ENCODE results near the gene BARHL2.

Gene BARHL2

DNA sequence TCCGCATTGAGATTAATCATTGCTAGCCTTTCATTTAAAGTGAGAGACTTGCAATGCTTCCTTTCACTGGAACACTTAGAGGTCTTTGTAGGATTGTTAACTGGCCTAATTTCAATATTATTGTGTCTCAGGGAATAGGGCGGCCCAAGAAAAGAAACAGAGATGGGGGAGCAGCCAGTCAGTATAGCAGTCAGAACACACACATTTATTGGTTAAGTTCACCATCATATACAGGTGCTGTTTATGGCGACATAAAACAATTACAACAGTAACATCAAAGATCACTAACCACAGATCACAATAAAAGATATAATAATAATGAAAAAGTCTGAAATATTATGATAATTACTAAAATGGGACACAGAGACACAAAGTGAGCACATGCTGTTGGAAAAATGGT lies 29.4 kb downstream of the BARHL2 start:
- Histone ChIP-seq H3K9me3 (ENCODE audit: control insufficient read depth in 2 of 2, low read length in 2 of 2) (no peaks in the 10 kb centered on the region), H3K36me3 (ENCODE audit: control insufficient read depth in 2 of 2, insufficient read depth in 2 of 2, low read length in 2 of 2) (no peaks in the 10 kb centered on the region), H3K27me3 (ENCODE audit: control insufficient read depth in 2 of 2, insufficient read depth in 2 of 2, low read length in 2 of 2) (no peaks in the 10 kb centered on the region), H3K27ac (ENCODE audit: low read depth in 2 of 2, low read length in 2 of 2) (no peak overlapping the region), H3K9ac (ENCODE audit: low read depth in 1 of 2, low read length in 2 of 2) (no peak overlapping the region), H3K4me3 (ENCODE audit: low read length in 2 of 2) (no peak overlapping the region), H3K4me1 (ENCODE audit: control insufficient read depth in 2 of 2, insufficient read depth in 2 of 2, low read length in 2 of 2) (no peaks in the 10 kb centered on the region)

DNA sequence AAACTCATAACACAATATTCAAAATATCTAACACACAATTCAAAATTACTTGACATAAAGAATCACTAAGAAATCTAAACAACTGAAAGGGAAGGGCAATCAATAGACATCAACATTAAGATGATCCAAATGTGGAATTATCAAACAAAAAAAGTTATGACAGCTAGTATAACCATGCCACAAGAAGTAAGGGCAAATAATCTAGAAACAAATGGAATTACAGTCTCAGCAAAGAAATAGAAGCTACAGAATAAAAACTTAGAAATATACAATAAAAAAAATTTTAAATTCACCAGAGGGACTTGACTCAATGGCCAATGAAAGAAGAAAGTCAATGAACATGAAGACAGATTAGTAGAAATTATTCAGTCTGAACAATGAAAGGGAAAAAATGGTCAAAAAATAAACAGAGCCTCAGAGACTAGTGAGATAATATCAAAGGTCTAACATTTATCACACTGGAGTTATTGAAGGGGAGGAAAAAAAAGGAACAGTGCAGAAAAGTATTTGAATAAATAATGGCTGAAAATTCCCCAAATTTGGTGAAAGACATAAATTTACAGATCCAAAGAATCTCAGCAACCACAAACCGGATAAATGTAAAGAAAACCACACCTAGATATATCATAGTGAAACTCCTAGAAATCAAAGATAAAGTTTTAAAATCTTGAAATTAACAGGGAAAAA lies 41.8 kb downstream of the BARHL2 start:
- Histone ChIP-seq H3K36me3 (ENCODE audit: control insufficient read depth in 2 of 2, insufficient read depth in 2 of 2, low read length in 2 of 2) (no peaks in the 10 kb centered on the region), H3K4me3 (ENCODE audit: low read length in 2 of 2) (no peak overlapping the region), H3K9ac (ENCODE audit: low read depth in 1 of 2, low read length in 2 of 2) (no peak overlapping the region), H3K9me3 (ENCODE audit: control insufficient read depth in 2 of 2, low read length in 2 of 2) (peaks cover 3 to 5% of the 10 kb centered on the region in 2 donors), H3K4me1 (ENCODE audit: control insufficient read depth in 2 of 2, insufficient read depth in 2 of 2, low read length in 2 of 2) (no peaks in the 10 kb centered on the region), H3K27me3 (ENCODE audit: control insufficient read depth in 2 of 2, insufficient read depth in 2 of 2, low read length in 2 of 2) (no peaks in the 10 kb centered on the region), H3K27ac (ENCODE audit: low read depth in 2 of 2, low read length in 2 of 2) (no peak overlapping the region)

DNA sequence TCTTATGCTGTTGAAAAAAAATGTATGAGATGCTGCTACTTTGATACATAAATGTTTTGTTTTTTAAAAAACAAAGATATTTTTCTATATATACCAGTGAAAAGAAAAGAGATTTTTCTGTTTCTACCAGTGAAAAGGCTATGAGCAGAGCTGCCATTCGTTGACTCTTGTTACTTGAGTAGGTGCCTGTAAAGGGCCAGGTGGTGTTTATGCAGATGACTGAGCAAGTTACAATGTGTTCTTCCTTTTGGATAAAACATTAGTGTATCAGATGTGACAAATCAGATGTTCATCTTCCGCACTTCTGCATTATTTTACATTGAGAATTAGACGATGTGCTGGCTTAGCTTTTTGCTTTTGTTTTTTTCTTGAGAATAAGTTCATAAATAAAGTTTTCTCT lies 45.4 kb downstream of the BARHL2 start:
- Histone ChIP-seq H3K36me3 (ENCODE audit: control insufficient read depth in 2 of 2, insufficient read depth in 2 of 2, low read length in 2 of 2) (no peaks in the 10 kb centered on the region), H3K27me3 (ENCODE audit: control insufficient read depth in 2 of 2, insufficient read depth in 2 of 2, low read length in 2 of 2) (no peaks in the 10 kb centered on the region), H3K4me3 (ENCODE audit: low read length in 2 of 2) (no peak overlapping the region), H3K9ac (ENCODE audit: low read depth in 1 of 2, low read length in 2 of 2) (no peak overlapping the region), H3K4me1 (ENCODE audit: control insufficient read depth in 2 of 2, insufficient read depth in 2 of 2, low read length in 2 of 2) (no peaks in the 10 kb centered on the region), H3K27ac (ENCODE audit: low read depth in 2 of 2, low read length in 2 of 2) (no peak overlapping the region), H3K9me3 (ENCODE audit: control insufficient read depth in 2 of 2, low read length in 2 of 2) (peaks cover 3 to 5% of the 10 kb centered on the region in 2 donors)

DNA sequence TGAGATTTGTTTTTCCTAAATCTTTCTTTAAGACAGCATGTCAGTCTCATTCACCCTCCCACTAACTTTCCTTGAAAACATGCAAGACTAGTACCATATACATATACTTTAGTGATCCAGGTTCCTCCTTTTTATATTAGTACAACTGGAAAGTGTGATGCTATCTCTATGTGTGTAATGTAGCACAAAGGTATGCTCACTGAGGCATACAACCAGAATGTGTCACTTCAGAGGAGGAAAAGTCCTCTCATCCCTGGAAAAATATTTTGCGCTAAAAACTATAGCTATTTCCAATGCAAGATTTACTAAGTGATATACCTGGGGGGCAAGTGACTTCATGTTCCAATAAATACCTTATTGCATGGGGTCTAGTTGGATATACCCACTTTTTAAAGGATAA lies 45.9 kb downstream of the BARHL2 start:
- H3K36me3 ChIP-seq (ENCODE audit: control insufficient read depth in 2 of 2, insufficient read depth in 2 of 2, low read length in 2 of 2), result no peaks in the 10 kb centered on the region
- H3K9me3 ChIP-seq (ENCODE audit: control insufficient read depth in 2 of 2, low read length in 2 of 2), result peaks cover 3 to 4% of the 10 kb centered on the region in 2 donors
- H3K27me3 ChIP-seq (ENCODE audit: control insufficient read depth in 2 of 2, insufficient read depth in 2 of 2, low read length in 2 of 2), result no peaks in the 10 kb centered on the region
- no peak overlapping the region for H3K4me3 ChIP-seq (ENCODE audit: low read length in 2 of 2)
- H3K9ac ChIP-seq (ENCODE audit: low read depth in 1 of 2, low read length in 2 of 2), result no peak overlapping the region
- no peak overlapping the region for H3K27ac ChIP-seq (ENCODE audit: low read depth in 2 of 2, low read length in 2 of 2)
- H3K4me1 ChIP-seq (ENCODE audit: control insufficient read depth in 2 of 2, insufficient read depth in 2 of 2, low read length in 2 of 2), result no peaks in the 10 kb centered on the region
